ENCODE measurements around the gene LIN7C. TPM values are rescaled to one million over a fixed set of nuclear protein-coding genes. Genes with fewer than 3 reads are reported as not detected.

Gene LIN7C
- total and polyA plus RNA-seq, 2 donors (not counting 1 experiment from before 2014, with no cell fraction given): 6.2 to 24.2 TPM

DNA sequence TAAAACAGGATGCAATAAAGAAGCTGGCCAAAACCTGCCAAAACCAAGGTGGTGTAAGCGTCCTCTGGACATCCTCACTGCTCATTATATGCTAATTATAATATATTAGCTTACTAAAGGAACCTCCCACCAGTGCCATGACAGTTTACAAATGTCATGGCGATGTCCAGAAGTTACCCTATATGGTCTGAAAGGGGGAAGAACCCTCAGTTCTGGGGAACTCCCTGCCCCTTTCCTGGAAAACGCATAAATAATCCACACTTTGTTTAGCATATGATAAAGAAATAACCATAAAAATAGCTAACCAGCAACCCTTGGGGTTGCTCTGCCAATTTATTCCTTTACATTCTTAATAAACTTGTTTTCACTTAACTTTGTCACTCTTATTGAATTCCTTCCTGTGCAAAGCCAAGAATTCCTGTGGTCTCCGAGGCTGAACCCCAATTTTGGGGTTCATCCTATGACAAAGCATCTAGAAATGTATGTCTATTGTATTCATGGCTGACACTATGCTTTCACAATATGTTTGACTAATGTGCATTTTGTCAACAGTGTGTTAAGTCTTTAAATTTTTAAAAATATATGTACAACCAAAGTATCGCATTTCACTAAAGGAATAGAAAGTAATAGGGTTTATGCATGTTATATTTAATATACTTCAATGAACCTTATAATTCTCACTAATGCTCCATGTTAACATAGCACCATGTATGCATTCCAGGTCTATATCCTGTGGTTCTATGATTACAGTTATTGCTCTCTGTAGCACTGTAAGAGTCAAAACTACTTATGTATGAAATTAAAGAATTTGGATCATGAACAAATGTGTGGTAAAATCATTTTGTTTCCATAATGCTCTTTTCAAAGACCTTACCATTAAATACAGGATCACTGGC is 59.0 kb downstream of the LIN7C start:
- Histone ChIP-seq H3K9me3 (ENCODE audit: control extremely low read depth in 1 of 3, control insufficient read depth in 2 of 3, insufficient read depth in 1 of 3, low read length in 2 of 3) (no peaks in the 10 kb centered on the region), H3K79me2 (ENCODE audit: control insufficient read depth, insufficient read depth, low read length) (no peaks in the 10 kb centered on the region), H3K4me1 (ENCODE audit: control insufficient read depth in 2 of 2, insufficient read depth in 2 of 2, low read length in 2 of 2) (no peaks in the 10 kb centered on the region), H3K4me2 (replicated peaks; ENCODE audit: low read depth, low read length, poor library complexity, severe bottlenecking) (no peak overlapping the region), H3K27me3 (replicated peaks in 1 of 4; ENCODE audit: control extremely low read depth in 1 of 4, control insufficient read depth in 3 of 4, insufficient read depth in 4 of 4, low read length in 3 of 4) (no peaks in the 10 kb centered on the region), H3K9ac (ENCODE audit: low read length) (no peak overlapping the region), H3K27ac (ENCODE audit: low read length in 2 of 2) (no peak overlapping the region), H4K20me1 (ENCODE audit: control insufficient read depth, insufficient read depth, low read length, poor library complexity, severe bottlenecking) (no peaks in the 10 kb centered on the region), H3K4me3 (ENCODE audit: control extremely low read depth in 1 of 5, extremely low read depth in 1 of 5, insufficient read depth in 1 of 5, low read depth in 2 of 5, low read length in 4 of 5) (no peak overlapping the region), H3K36me3 (replicated peaks in 1 of 2; ENCODE audit: control extremely low read depth in 1 of 2, control insufficient read depth in 1 of 2, extremely low read depth in 1 of 2, insufficient read depth in 2 of 2, low read length in 1 of 2) (no peaks in the 10 kb centered on the region), H2AFZ (ENCODE audit: insufficient read depth, low read depth, low read length, poor library complexity, severe bottlenecking) (no peak overlapping the region)
- no peak for DNase-seq
- H3K4me3 Mint-ChIP-seq: no peak overlapping the region
- no peak for ATAC-seq (ENCODE audit: low read depth)
- H3K4me1 Mint-ChIP-seq: no peaks in the 10 kb centered on the region
- TF ChIP-seq, protein P1, sequence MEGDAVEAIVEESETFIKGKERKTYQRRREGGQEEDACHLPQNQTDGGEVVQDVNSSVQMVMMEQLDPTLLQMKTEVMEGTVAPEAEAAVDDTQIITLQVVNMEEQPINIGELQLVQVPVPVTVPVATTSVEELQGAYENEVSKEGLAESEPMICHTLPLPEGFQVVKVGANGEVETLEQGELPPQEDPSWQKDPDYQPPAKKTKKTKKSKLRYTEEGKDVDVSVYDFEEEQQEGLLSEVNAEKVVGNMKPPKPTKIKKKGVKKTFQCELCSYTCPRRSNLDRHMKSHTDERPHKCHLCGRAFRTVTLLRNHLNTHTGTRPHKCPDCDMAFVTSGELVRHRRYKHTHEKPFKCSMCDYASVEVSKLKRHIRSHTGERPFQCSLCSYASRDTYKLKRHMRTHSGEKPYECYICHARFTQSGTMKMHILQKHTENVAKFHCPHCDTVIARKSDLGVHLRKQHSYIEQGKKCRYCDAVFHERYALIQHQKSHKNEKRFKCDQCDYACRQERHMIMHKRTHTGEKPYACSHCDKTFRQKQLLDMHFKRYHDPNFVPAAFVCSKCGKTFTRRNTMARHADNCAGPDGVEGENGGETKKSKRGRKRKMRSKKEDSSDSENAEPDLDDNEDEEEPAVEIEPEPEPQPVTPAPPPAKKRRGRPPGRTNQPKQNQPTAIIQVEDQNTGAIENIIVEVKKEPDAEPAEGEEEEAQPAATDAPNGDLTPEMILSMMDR (IDR thresholded peaks at IDR 0.05): no peak
- TF ChIP-seq EZH2 (IDR thresholded peaks at IDR 0.05; ENCODE audit: borderline replicate concordance, insufficient read depth, low read depth, low read length, poor library complexity, severe bottlenecking): no peak
- WGBS (ENCODE audit: insufficient coverage): no CpG with 5 or more reads among the region's 5 CpGs
- H3K27ac Mint-ChIP-seq: no peak overlapping the region
- intact Hi-C loops (cut with micrococcal nuclease): no loop called here
- CTCF ChIA-PET: interaction anchor here (1.2 kb wide), 1 partner anchor 38 kb away, joined by 3 read pairs; no protein-coding TSS in a partner anchor
- H3K9me3 Mint-ChIP-seq (ENCODE audit: insufficient read depth): no peaks in the 10 kb centered on the region
- no peaks in the 10 kb centered on the region for H3K27me3 Mint-ChIP-seq
- POLR2A ChIA-PET: no interaction called here

DNA sequence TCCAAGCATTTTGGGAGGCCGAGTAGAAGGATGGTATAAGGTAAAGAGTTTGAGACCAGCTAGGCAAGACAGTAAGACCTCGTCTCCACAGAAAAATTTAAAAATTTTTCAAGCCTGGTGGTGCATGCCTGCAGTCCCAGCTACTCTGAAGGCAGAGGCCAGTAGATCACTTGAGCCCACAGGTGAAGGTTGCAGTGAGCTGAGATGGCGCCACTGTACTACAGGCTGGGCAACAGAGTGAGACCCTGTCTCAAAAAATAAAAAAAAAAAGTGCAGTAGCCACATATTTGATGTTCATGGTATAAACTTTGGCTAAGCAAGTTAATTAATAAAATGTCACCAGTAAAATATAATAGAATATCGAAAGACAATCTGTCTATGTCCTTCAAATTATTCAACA is 60.9 kb downstream of the LIN7C start:
- ATAC-seq (ENCODE audit: low read depth): no peak
- 100% methylated on average over 3 of the region's 4 CpGs for WGBS (ENCODE audit: insufficient coverage)
- H3K79me2 ChIP-seq (ENCODE audit: control insufficient read depth, insufficient read depth, low read length): no peaks in the 10 kb centered on the region

More for the DNA sequence above, 60.9 kb downstream of the LIN7C start:
- Histone ChIP-seq H2AFZ (ENCODE audit: insufficient read depth, low read depth, low read length, poor library complexity, severe bottlenecking) (no peak overlapping the region), H3K4me1 (ENCODE audit: control insufficient read depth in 2 of 2, insufficient read depth in 2 of 2, low read length in 2 of 2) (no peaks in the 10 kb centered on the region), H3K27me3 (replicated peaks in 1 of 4; ENCODE audit: control extremely low read depth in 1 of 4, control insufficient read depth in 3 of 4, insufficient read depth in 4 of 4, low read length in 3 of 4) (no peaks in the 10 kb centered on the region), H3K4me3 (ENCODE audit: control extremely low read depth in 1 of 5, extremely low read depth in 1 of 5, insufficient read depth in 1 of 5, low read depth in 2 of 5, low read length in 4 of 5) (no peak overlapping the region), H3K27ac (ENCODE audit: low read length in 2 of 2) (no peak overlapping the region), H3K4me2 (replicated peaks; ENCODE audit: low read depth, low read length, poor library complexity, severe bottlenecking) (no peak overlapping the region), H4K20me1 (ENCODE audit: control insufficient read depth, insufficient read depth, low read length, poor library complexity, severe bottlenecking) (no peaks in the 10 kb centered on the region), H3K36me3 (replicated peaks in 1 of 2; ENCODE audit: control extremely low read depth in 1 of 2, control insufficient read depth in 1 of 2, extremely low read depth in 1 of 2, insufficient read depth in 2 of 2, low read length in 1 of 2) (no peaks in the 10 kb centered on the region), H3K9me3 (ENCODE audit: control extremely low read depth in 1 of 3, control insufficient read depth in 2 of 3, insufficient read depth in 1 of 3, low read length in 2 of 3) (no peaks in the 10 kb centered on the region), H3K9ac (ENCODE audit: low read length) (no peak overlapping the region)
- intact Hi-C loops (cut with micrococcal nuclease): no loop called here
- peaks cover 6% of the 10 kb centered on the region for H3K27me3 Mint-ChIP-seq
- CTCF ChIA-PET: no interaction called here
- no peak for TF ChIP-seq EZH2 (IDR thresholded peaks at IDR 0.05; ENCODE audit: borderline replicate concordance, insufficient read depth, low read depth, low read length, poor library complexity, severe bottlenecking)
- TF ChIP-seq, protein P1 (IDR thresholded peaks at IDR 0.05): no peak
- H3K4me3 Mint-ChIP-seq: no peak overlapping the region
- no peaks in the 10 kb centered on the region for H3K9me3 Mint-ChIP-seq (ENCODE audit: insufficient read depth)
- DNase-seq: no peak
- no peaks in the 10 kb centered on the region for H3K4me1 Mint-ChIP-seq
- POLR2A ChIA-PET: no interaction called here
- H3K27ac Mint-ChIP-seq: no peak overlapping the region
